ENCODE measurements around the gene HECTD4. TPM values are rescaled to one million over a fixed set of nuclear protein-coding genes. Genes with fewer than 3 reads are reported as not detected.

The HECTD4 gene
- total RNA-seq, 1 donor from 2014 or later, result 10.4 TPM

DNA sequence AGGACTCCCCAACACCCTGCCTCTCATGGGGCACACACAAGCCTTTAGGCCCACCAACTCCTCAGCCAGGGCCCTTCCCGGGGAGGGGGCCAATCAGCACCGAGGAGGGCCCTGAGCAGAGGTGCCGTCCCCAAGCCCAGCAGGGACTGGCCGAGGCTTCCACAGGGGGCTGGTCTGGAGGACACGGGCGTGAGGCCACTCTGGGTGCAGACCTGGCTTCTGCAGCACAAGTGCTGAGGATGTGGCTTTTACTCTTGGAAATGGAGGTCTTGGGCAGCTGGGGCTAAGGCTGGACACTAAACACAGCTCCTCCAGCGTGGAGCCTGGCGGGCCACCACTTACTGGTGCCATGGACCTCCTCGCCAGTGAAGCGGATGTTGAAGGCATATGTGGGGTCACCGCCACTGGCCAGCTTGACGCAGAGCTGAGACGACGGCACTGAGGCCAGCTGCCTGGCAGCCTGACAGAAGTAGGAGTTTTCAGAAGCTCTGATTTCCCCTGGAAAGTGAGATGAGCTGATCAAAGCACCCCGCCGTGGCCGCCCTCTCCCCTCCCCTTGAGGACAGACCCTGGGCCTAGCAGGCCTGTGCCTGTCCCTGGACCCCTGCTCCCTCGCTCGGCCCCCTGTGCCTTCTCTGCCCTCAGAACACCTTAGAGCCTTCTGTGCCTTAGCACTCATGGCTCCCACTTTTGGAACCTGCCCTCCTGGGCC is 212.9 kb downstream of the HECTD4 start:
- TF ChIP-seq, protein P1, sequence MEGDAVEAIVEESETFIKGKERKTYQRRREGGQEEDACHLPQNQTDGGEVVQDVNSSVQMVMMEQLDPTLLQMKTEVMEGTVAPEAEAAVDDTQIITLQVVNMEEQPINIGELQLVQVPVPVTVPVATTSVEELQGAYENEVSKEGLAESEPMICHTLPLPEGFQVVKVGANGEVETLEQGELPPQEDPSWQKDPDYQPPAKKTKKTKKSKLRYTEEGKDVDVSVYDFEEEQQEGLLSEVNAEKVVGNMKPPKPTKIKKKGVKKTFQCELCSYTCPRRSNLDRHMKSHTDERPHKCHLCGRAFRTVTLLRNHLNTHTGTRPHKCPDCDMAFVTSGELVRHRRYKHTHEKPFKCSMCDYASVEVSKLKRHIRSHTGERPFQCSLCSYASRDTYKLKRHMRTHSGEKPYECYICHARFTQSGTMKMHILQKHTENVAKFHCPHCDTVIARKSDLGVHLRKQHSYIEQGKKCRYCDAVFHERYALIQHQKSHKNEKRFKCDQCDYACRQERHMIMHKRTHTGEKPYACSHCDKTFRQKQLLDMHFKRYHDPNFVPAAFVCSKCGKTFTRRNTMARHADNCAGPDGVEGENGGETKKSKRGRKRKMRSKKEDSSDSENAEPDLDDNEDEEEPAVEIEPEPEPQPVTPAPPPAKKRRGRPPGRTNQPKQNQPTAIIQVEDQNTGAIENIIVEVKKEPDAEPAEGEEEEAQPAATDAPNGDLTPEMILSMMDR (conservative IDR thresholded peaks at IDR 0.05; ENCODE audit: low read depth, low read length), result no peak
- H3K4me3 ChIP-seq (ENCODE audit: low read depth, low read length), result no peak overlapping the region
- DNase-seq (ENCODE audit: low read depth), result no peak

DNA sequence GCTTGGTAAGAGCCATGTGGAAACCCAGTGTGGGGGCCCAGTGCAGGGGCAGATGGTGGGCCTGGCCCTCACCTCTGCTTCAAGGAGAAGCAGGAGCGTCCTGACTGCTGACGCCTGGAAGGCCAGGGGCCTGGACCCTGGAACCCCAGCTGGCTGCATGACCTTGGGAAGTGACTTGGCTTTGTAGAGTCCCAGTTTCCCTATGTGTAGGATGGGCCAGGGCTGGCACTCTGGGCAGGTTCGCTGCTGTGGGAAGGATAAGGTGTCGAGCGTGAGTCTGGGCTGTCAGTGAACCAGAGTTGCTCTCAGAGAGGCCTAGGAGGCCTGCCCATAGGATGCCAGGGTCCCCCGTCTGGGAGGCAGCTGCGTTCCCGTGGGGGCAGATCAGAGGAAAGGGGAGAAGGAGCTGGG is 213.7 kb downstream of the HECTD4 start:
- H3K4me3 ChIP-seq (ENCODE audit: low read depth, low read length), result no peak overlapping the region
- TF ChIP-seq, protein P1 (conservative IDR thresholded peaks at IDR 0.05; ENCODE audit: low read depth, low read length), result no peak
- no peak for DNase-seq (ENCODE audit: low read depth)

DNA sequence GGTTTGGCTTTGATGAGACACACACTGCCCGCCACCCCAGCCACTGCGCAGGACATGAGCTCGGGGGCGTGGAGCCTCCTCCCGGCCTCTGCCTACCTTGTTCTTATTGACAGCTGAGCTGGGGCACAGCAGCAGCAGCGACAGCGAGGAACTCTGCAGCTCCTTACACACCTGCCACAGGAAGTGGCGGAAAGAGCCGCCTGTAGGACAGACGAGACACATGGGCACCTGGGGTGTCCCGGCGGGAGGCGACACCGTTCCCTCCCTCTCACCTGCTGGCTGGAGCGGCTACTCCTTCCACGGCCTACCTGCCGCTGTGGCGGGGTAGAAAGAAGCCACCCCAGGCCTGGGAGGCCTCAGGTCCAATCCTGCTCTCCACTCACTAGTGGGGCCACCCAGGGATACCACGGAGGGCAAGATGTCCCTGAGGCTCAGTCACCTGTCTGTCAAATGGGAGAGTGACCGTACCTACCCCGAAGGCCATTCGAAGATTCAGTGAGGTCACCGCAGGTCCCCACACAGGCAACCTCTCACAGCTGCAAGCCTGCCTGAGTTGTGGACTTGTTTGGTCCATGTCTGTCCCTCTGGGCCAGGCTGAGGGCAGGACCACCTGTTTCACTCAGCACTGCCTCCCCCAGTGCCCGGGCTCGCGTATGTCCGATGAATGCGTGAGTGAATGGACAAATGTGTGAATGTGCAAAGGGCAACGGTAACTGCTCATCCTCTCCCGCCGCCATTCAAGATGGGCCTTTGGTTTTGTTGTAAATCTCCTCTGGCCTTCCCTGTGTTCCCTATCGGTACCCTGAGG is 214.3 kb downstream of the HECTD4 start:
- TF ChIP-seq, protein P1 (conservative IDR thresholded peaks at IDR 0.05; ENCODE audit: low read depth, low read length), result no peak
- DNase-seq (ENCODE audit: low read depth), result no peak
- no peak overlapping the region for H3K4me3 ChIP-seq (ENCODE audit: low read depth, low read length)

DNA sequence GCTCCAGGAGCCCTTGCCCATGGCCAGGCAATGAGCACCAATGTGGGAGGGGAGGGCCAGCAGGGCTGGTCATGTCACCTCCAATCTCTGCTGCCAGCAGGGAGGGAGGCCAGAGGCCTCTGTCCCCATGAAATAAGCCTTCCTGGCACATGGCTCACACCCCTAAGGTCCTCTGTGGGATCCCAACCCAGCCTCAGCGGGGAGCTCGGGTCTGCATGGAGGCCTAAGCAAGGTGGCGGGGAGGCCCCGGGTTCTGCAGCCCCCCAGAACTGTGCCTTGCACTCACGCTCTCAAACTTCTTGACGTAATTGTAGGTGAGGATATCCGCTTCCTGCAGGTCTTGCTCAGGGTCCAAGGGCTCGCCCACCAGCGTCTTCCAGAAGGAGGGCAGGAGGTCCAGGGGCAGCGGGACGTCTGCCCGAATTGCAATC is 215.2 kb downstream of the HECTD4 start:
- DNase-seq (ENCODE audit: low read depth), result no peak
- TF ChIP-seq, protein P1 (conservative IDR thresholded peaks at IDR 0.05; ENCODE audit: low read depth, low read length), result no peak
- no peak overlapping the region for H3K4me3 ChIP-seq (ENCODE audit: low read depth, low read length)

DNA sequence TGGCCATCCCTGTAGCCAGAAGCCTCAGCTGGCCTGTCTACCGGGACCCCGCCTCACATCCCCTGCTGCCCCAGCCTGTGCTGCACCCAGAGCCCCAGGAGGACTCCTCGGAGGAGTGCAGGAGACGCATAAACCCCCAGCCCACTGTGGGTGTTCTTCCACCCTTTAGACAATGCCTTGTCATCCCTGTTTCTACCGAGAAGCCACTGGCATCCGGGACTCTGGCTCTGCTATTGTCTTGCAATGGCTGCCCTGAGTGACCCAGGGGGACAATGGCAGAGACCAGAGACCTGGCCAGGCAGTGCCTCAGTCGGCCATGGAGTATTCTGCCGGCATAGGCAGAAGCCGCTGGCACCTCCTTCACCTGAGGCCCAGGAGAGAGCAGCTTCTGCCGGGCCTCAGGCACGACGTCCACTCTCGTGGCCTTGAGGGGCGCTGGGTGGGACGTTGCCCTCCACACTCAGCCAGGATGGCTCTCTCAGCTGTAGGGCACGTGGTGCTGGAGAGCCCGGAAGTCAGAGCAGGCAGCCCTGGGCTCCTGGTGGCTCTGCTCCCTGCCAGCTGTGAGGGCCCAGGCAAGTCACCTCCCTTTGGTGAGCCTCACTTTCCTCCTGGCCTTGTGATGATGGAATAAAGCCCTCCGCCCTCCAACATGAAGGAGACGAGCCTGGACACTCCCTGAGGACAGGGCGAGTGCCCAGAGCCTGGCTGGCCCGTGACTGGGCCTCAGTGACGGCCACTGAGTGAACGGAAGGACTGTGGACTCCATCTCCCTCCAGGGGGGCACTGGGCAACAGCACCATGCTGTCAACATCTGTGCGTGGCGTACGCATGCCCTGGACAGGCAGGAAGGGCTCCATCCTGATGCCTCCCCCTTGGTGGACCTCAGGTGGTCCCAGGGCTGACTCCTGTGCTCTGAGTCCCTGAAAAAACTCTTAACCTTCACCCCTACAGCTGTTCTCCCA is 215.9 kb downstream of the HECTD4 start:
- no peak overlapping the region for H3K4me3 ChIP-seq (ENCODE audit: low read depth, low read length)
- TF ChIP-seq, protein P1 (conservative IDR thresholded peaks at IDR 0.05; ENCODE audit: low read depth, low read length), result no peak
- DNase-seq (ENCODE audit: low read depth), result no peak

DNA sequence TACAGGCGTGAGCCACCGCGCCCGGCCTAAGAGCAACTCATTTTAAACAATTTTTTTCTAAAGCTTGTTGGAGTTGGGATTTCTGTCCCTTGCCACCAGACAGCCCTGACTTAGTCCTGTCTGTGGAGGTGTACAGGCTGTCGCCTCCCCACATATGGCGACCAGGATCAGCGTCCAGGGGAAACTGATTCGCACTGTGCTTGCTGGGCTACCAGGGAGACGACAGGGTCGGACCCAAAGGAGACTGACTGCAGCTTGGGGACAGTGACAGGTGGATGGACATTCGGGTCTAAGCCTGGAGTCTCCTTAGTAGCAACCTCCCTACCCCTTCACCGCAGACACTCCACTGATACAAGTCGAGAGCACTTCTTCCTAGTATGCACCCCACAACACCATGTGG is 216.6 kb downstream of the HECTD4 start:
- TF ChIP-seq, protein P1 (conservative IDR thresholded peaks at IDR 0.05; ENCODE audit: low read depth, low read length), result no peak
- no peak overlapping the region for H3K4me3 ChIP-seq (ENCODE audit: low read depth, low read length)
- no peak for DNase-seq (ENCODE audit: low read depth)

Data from epithelial cell of proximal tubule (primary cell).